ENCODE results near the gene LRFN2.

- TF ChIP-seq, protein P1, sequence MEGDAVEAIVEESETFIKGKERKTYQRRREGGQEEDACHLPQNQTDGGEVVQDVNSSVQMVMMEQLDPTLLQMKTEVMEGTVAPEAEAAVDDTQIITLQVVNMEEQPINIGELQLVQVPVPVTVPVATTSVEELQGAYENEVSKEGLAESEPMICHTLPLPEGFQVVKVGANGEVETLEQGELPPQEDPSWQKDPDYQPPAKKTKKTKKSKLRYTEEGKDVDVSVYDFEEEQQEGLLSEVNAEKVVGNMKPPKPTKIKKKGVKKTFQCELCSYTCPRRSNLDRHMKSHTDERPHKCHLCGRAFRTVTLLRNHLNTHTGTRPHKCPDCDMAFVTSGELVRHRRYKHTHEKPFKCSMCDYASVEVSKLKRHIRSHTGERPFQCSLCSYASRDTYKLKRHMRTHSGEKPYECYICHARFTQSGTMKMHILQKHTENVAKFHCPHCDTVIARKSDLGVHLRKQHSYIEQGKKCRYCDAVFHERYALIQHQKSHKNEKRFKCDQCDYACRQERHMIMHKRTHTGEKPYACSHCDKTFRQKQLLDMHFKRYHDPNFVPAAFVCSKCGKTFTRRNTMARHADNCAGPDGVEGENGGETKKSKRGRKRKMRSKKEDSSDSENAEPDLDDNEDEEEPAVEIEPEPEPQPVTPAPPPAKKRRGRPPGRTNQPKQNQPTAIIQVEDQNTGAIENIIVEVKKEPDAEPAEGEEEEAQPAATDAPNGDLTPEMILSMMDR (conservative IDR thresholded peaks at IDR 0.05 in 1 of 2, IDR thresholded peaks at IDR 0.05 in 1 of 2; ENCODE audit: extremely low read depth in 1 of 2, insufficient read depth in 1 of 2, low read depth in 1 of 2, low read length in 2 of 2) = no peak
- TF ChIP-seq EZH2 (IDR thresholded peaks at IDR 0.05; ENCODE audit: borderline replicate concordance, low read length) = no peak
Measured at GRCh38 chr6:40355066-40355465, 232.1 kb downstream of the LRFN2 start.

All from mammary epithelial cell (primary cell).